Vagina (tissue), 2 donors: Measurements from ENCODE around the gene CPA2.
"Not testable (repeated sequence)": the region's sequence is repeated elsewhere in the genome, so short reads cannot be mapped to it uniquely, and the experiment has no call there.

ENCODE experiments used
- CTCF ChIP-seq, 3 experiments: fragments of 450-650 bp in 2 of 3; fragments of 200-600 bp in 1 of 3; sonication (generic) in 1 of 3; IDR thresholded peaks; one replicate each; pipeline ENCODE4 v1.5.1; 2017 to 2019; ENCODE audit warnings: antibody characterized with exemption in 3 of 3, mild to moderate bottlenecking in 2 of 3, moderate library complexity in 2 of 3
- POLR2A ChIP-seq, 2 donors: fragments of 450-650 bp; IDR thresholded peaks; one replicate each; pipeline ENCODE4 v1.6.1; 2017; ENCODE audit warnings: antibody characterized with exemption in 2 of 2, mild to moderate bottlenecking in 2 of 2, moderate library complexity in 2 of 2

- TF ChIP-seq CTCF, POLR2A (IDR thresholded peaks at IDR 0.05): not testable (repeated sequence)
Observed at GRCh38 chr7:130243486-130243885, 23.2 kb upstream of the CPA2 start.
